Measurements from ENCODE around the gene E2F4. TPM values are rescaled to one million over a fixed set of nuclear protein-coding genes. Genes with fewer than 3 reads are reported as not detected.

Gene E2F4
- total and polyA plus RNA-seq, 9 of the 15 experiments (the other 6 are each of a cell fraction or from before 2014, with no cell fraction given), result 9.7 to 139 (median 106) TPM

DNA sequence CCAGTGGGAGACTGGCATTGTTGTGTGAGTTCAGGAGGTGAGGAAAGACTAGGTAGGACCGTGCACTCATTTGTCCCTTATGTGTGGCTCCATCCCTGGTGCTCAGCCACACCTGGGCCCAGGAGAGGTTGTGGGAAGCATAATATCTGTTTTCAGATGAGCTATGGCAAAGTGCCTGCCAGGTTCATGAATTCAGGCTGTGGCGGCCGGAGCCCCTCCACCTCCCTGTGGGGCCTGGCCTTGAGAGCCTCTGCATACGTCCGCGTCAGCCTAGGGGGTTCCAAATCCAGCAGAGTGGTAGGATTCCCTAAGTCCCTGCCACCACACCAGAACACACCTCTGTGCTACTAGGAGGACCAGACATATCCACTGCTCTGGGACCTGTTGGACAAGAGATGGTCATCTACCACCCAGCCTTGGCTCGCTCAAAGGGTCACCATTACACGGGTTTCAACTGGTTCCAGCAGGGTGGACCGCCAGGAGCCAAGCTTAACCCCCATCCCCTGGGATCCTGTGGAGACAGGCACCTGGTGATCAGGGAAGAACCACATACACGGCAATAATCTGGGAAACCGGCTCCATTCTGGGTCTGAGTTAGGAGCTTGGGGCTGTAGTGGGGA, 43.2 kb upstream of the E2F4 start:
- in situ Hi-C loops (cut with MboI), result no loop called here
- ATAC-seq (no peak), FAIRE-seq (no peak)

More for the DNA sequence above, 43.2 kb upstream of the E2F4 start:
- WGBS (ENCODE audit: insufficient coverage, low coverage, missing lambda C conversion rate), result 97% methylated on average over 10 of the region's 11 CpGs
- H3K4me2 ChIP-seq (ENCODE audit: insufficient read depth, low read length), result no peak overlapping the region
- no peaks in the 10 kb centered on the region for H3K9me1 ChIP-seq (ENCODE audit: control insufficient read depth, insufficient read depth, low read length)
- H3K79me2 ChIP-seq (ENCODE audit: control insufficient read depth, insufficient read depth, low read length), result no peaks in the 10 kb centered on the region
- H3K4me3 ChIP-seq, result no peak overlapping the region
- no peak overlapping the region for H3K9ac ChIP-seq (ENCODE audit: insufficient read depth in 1 of 2, low read depth in 2 of 2, low read length in 2 of 2)
- no peaks in the 10 kb centered on the region for H4K20me1 ChIP-seq (replicated peaks; ENCODE audit: control insufficient read depth, insufficient read depth, low read length)
- TF ChIP-seq USF2 (CRISPR knock-in tag; IDR thresholded peaks at IDR 0.05) (no peak), HDAC1 (IDR thresholded peaks at IDR 0.05) (no peak), GTF2F1 (IDR thresholded peaks at IDR 0.05; ENCODE audit: low read depth, low read length) (no peak), ZFP36 (IDR thresholded peaks at IDR 0.05; ENCODE audit: low read depth, low read length, partially characterized antibody) (no peak), SMAD4 (CRISPR knock-in tag; conservative IDR thresholded peaks at IDR 0.05) (no peak), ZNF644 (tag; IDR thresholded peaks at IDR 0.05; ENCODE audit: low read depth) (no peak), EP300 (IDR thresholded peaks at IDR 0.05; ENCODE audit: low read length) (no peak), ZNF232 (CRISPR knock-in tag; IDR thresholded peaks at IDR 0.05) (no peak), ASH1L (IDR thresholded peaks at IDR 0.05; ENCODE audit: borderline replicate concordance, low read depth, partially characterized antibody) (no peak), FIP1L1 (IDR thresholded peaks at IDR 0.05; ENCODE audit: low read depth, low read length, poor library complexity, severe bottlenecking) (no peak), PHTF2 (CRISPR knock-in tag; IDR thresholded peaks at IDR 0.05) (no peak), MBD2 (IDR thresholded peaks at IDR 0.05; ENCODE audit: borderline replicate concordance, low read depth) (no peak), PRMT5 (CRISPR knock-in tag; IDR thresholded peaks at IDR 0.05) (no peak), NFIX (CRISPR knock-in tag; IDR thresholded peaks at IDR 0.05; ENCODE audit: low read depth) (no peak), MAFG (tag; conservative IDR thresholded peaks at IDR 0.05) (no peak), RCOR1 (IDR thresholded peaks at IDR 0.05; ENCODE audit: borderline replicate concordance in 1 of 2, low read depth in 2 of 2, low read length in 2 of 2) (no peak), SAFB2 (IDR thresholded peaks at IDR 0.05; ENCODE audit: borderline replicate concordance, low read depth, low read length, severe bottlenecking) (no peak)
- TF ChIP-seq, protein P1, sequence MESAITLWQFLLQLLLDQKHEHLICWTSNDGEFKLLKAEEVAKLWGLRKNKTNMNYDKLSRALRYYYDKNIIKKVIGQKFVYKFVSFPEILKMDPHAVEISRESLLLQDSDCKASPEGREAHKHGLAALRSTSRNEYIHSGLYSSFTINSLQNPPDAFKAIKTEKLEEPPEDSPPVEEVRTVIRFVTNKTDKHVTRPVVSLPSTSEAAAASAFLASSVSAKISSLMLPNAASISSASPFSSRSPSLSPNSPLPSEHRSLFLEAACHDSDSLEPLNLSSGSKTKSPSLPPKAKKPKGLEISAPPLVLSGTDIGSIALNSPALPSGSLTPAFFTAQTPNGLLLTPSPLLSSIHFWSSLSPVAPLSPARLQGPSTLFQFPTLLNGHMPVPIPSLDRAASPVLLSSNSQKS (CRISPR knock-in tag; IDR thresholded peaks at IDR 0.05), result no peak
- TF ChIP-seq, protein P2, sequence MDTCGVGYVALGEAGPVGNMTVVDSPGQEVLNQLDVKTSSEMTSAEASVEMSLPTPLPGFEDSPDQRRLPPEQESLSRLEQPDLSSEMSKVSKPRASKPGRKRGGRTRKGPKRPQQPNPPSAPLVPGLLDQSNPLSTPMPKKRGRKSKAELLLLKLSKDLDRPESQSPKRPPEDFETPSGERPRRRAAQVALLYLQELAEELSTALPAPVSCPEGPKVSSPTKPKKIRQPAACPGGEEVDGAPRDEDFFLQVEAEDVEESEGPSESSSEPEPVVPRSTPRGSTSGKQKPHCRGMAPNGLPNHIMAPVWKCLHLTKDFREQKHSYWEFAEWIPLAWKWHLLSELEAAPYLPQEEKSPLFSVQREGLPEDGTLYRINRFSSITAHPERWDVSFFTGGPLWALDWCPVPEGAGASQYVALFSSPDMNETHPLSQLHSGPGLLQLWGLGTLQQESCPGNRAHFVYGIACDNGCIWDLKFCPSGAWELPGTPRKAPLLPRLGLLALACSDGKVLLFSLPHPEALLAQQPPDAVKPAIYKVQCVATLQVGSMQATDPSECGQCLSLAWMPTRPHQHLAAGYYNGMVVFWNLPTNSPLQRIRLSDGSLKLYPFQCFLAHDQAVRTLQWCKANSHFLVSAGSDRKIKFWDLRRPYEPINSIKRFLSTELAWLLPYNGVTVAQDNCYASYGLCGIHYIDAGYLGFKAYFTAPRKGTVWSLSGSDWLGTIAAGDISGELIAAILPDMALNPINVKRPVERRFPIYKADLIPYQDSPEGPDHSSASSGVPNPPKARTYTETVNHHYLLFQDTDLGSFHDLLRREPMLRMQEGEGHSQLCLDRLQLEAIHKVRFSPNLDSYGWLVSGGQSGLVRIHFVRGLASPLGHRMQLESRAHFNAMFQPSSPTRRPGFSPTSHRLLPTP (IDR thresholded peaks at IDR 0.05; ENCODE audit: borderline replicate concordance, extremely low read depth, insufficient read length), result no peak
- peaks cover 52% of the 10 kb centered on the region; the same call in 2 of the 3 replicates for H3K36me3 ChIP-seq (ENCODE audit: control insufficient read depth, insufficient read depth, low read length)
- H3K9me3 ChIP-seq (replicated peaks; ENCODE audit: control insufficient read depth, insufficient read depth, low read depth, low read length), result no peaks in the 10 kb centered on the region
- H3K27me3 ChIP-seq (ENCODE audit: control insufficient read depth in 2 of 2, insufficient read depth in 2 of 2, low read length in 2 of 2), result no peaks in the 10 kb centered on the region
- H3K4me1 ChIP-seq (replicated peaks in 1 of 2; ENCODE audit: control insufficient read depth in 2 of 2, insufficient read depth in 2 of 2, low read length in 2 of 2), result peaks cover 0 to 26% of the 10 kb centered on the region in 2 experiments; a peak in 2 of 5 replicates
- intact Hi-C loops (cut with micrococcal nuclease), result no loop called here
- H3K27ac ChIP-seq (ENCODE audit: extremely low read depth, low read depth, low read length), result no peak overlapping the region
- H2AFZ ChIP-seq (ENCODE audit: low read depth, low read length), result no peak overlapping the region
- POLR2A ChIA-PET, result interaction anchor here (0.6 to 1.1 kb wide), 2 partner anchors 10 to 130 kb away, joined by 3 read pairs; no protein-coding TSS in a partner anchor
- CTCF ChIA-PET (ENCODE audit: low intra/inter-chr PET ratio), result no interaction called here
- no TSS peak for BruUV-seq (replicated peaks)
- no peak for DNase-seq (ENCODE audit: extremely low read depth in 1 of 4, low spot score in 3 of 4)
